HEK293 (cell line): ENCODE results near the gene KCNJ15.

Source experiments
- CTCF ChIA-PET: fragments of 350-600 bp; formaldehyde crosslinking; extraction: SDS; loops from one replicate; lab custom pipeline; 2021; ENCODE audit warnings: antibody characterized with exemption; lab: Yijun Ruan, JAX
- POLR2A ChIA-PET: fragments of 300-600 bp; formaldehyde crosslinking; extraction: SDS; loops from one replicate; lab custom pipeline; 2020; ENCODE audit warnings: antibody characterized with exemption, inconsistent platforms; lab: Yijun Ruan, JAX
- H3K27ac ChIP-seq: fragments of 200-500 bp; sonication (Bioruptor generic); 2 replicates; pipeline ENCODE4 v1.5.1; 2014; ENCODE audit warnings: low read depth, low read length, control low read depth, inconsistent platforms; ENCODE audit errors: extremely low read depth
- H3K36me3 ChIP-seq, 2 experiments: fragments of 200-500 bp in 1 of 2; sonication (Bioruptor generic) in 1 of 2; 1 replicate in 1 of 2; 2 replicates in 1 of 2; pipeline ENCODE4 v1.5.1; 2014 to 2017; ENCODE audit warnings: inconsistent platforms in 2 of 2, low read length in 2 of 2; ENCODE audit not compliant: control insufficient read depth in 2 of 2, insufficient read depth in 1 of 2
- H3K4me1 ChIP-seq: fragments of 200-500 bp; sonication (Bioruptor generic); 2 replicates; pipeline ENCODE4 v1.5.1; 2014; ENCODE audit warnings: mild to moderate bottlenecking, low read length, inconsistent platforms; ENCODE audit not compliant: control insufficient read depth, insufficient read depth
- H3K4me3 ChIP-seq: 2 replicates; pipeline ENCODE4 v1.5.1; 2011; ENCODE audit warnings: low read depth, mild to moderate bottlenecking, control low read depth, low read length, moderate library complexity
- H3K9me3 ChIP-seq: fragments of 200-500 bp; sonication (Bioruptor generic); 2 replicates; pipeline ENCODE4 v1.5.1; 2014; ENCODE audit warnings: low read depth, low read length, inconsistent platforms; ENCODE audit not compliant: control insufficient read depth, insufficient read depth
- BCL11B ChIP-seq: fragments of 450-650 bp; formaldehyde crosslinking; IDR thresholded peaks from 2 replicates; pipeline ENCODE4 v1.5.1; 2016; ENCODE audit warnings: low read depth, missing biosample characterization, missing genetic modification characterization
- GLIS2 ChIP-seq: fragments of 450-650 bp; formaldehyde crosslinking; IDR thresholded peaks from 2 replicates; pipeline ENCODE4 v1.5.1; 2016; ENCODE audit warnings: missing biosample characterization, missing genetic modification characterization
- IKZF3 ChIP-seq: fragments of 450-650 bp; IDR thresholded peaks from 2 replicates; pipeline ENCODE4 v1.5.0; 2018; ENCODE audit warnings: missing biosample characterization, mild to moderate bottlenecking, missing genetic modification characterization, moderate library complexity
- KLF16 ChIP-seq: fragments of 450-650 bp; formaldehyde crosslinking; IDR thresholded peaks from 2 replicates; pipeline ENCODE4 v1.5.1; 2017; ENCODE audit warnings: missing biosample characterization, missing genetic modification characterization
- KLF8 ChIP-seq: fragments of 450-650 bp; formaldehyde crosslinking; IDR thresholded peaks from 2 replicates; pipeline ENCODE4 v1.5.1; 2016; ENCODE audit warnings: missing biosample characterization, missing genetic modification characterization
- MYNN ChIP-seq: fragments of 450-650 bp; formaldehyde crosslinking; IDR thresholded peaks from 2 replicates; pipeline ENCODE4 v1.5.1; 2016; ENCODE audit warnings: missing biosample characterization, missing genetic modification characterization, borderline replicate concordance
- SALL2 ChIP-seq: fragments of 450-650 bp; formaldehyde crosslinking; IDR thresholded peaks from 2 replicates; pipeline ENCODE4 v1.5.0; 2017; ENCODE audit warnings: missing biosample characterization, mild to moderate bottlenecking, missing genetic modification characterization, borderline replicate concordance
- SP3 ChIP-seq: fragments of 450-650 bp; formaldehyde crosslinking; IDR thresholded peaks from 2 replicates; pipeline ENCODE4 v1.5.1; 2016; ENCODE audit warnings: missing biosample characterization, missing genetic modification characterization
- SP7 ChIP-seq: fragments of 450-650 bp; formaldehyde crosslinking; IDR thresholded peaks from 2 replicates; pipeline ENCODE4 v1.5.1; 2016; ENCODE audit warnings: missing biosample characterization, missing genetic modification characterization
- YY1 ChIP-seq: fragments of 450-650 bp; formaldehyde crosslinking; IDR thresholded peaks from 2 replicates; pipeline ENCODE4 v1.5.1; 2018; ENCODE audit warnings: missing biosample characterization, missing genetic modification characterization
- ZBTB44 ChIP-seq: fragments of 450-650 bp; IDR thresholded peaks from 2 replicates; pipeline ENCODE4 v1.5.1; 2018; ENCODE audit warnings: missing biosample characterization, mild to moderate bottlenecking, missing genetic modification characterization
- ZFHX2 ChIP-seq: fragments of 450-650 bp; formaldehyde crosslinking; conservative IDR thresholded peaks from 2 replicates; pipeline ENCODE4 v1.5.1; 2016; ENCODE audit warnings: missing biosample characterization, missing genetic modification characterization
- ZNF112 ChIP-seq: fragments of 450-650 bp; formaldehyde crosslinking; IDR thresholded peaks from 2 replicates; pipeline ENCODE4 v1.5.0; 2017; ENCODE audit warnings: missing biosample characterization, missing genetic modification characterization
- ZNF133 ChIP-seq: fragments of 450-650 bp; formaldehyde crosslinking; IDR thresholded peaks from 2 replicates; pipeline ENCODE4 v1.5.1; 2016; ENCODE audit warnings: missing biosample characterization, missing genetic modification characterization
- ZNF138 ChIP-seq: fragments of 450-650 bp; formaldehyde crosslinking; IDR thresholded peaks from 2 replicates; pipeline ENCODE4 v1.5.1; 2016; ENCODE audit warnings: missing biosample characterization, missing genetic modification characterization, borderline replicate concordance
- ZNF148 ChIP-seq: fragments of 450-650 bp; formaldehyde crosslinking; IDR thresholded peaks from 2 replicates; pipeline ENCODE4 v1.5.0; 2017; ENCODE audit warnings: missing biosample characterization, missing genetic modification characterization, borderline replicate concordance
- ZNF169 ChIP-seq: fragments of 450-650 bp; formaldehyde crosslinking; IDR thresholded peaks from 2 replicates; pipeline ENCODE4 v1.5.1; 2016; ENCODE audit warnings: missing biosample characterization, missing genetic modification characterization
- ZNF19 ChIP-seq: fragments of 450-650 bp; formaldehyde crosslinking; IDR thresholded peaks from 2 replicates; pipeline ENCODE4; 2016; ENCODE audit warnings: missing biosample characterization, missing genetic modification characterization, low read depth
- ZNF214 ChIP-seq: fragments of 450-650 bp; formaldehyde crosslinking; IDR thresholded peaks from 2 replicates; pipeline ENCODE4 v1.5.1; 2017; ENCODE audit warnings: missing biosample characterization, mild to moderate bottlenecking, missing genetic modification characterization, borderline replicate concordance
- ZNF221 ChIP-seq: fragments of 450-650 bp; formaldehyde crosslinking; IDR thresholded peaks from 2 replicates; pipeline ENCODE4 v1.5.1; 2017; ENCODE audit warnings: missing biosample characterization, missing genetic modification characterization, borderline replicate concordance
- ZNF23 ChIP-seq: fragments of 450-650 bp; formaldehyde crosslinking; IDR thresholded peaks from 2 replicates; pipeline ENCODE4 v1.5.1; 2016; ENCODE audit warnings: missing biosample characterization, missing genetic modification characterization, borderline replicate concordance
- ZNF274 ChIP-seq, 2 experiments: fragments of 200-500 bp in 1 of 2; fragments of 450-650 bp in 1 of 2; sonication (Bioruptor generic) in 1 of 2; formaldehyde crosslinking in 1 of 2; IDR thresholded peaks; 2 replicates each; pipeline versions ENCODE4 v1.5.1 to v1.6.1; 2014 to 2016; ENCODE audit warnings: borderline replicate concordance in 1 of 2, inconsistent platforms in 1 of 2, low read length in 1 of 2, missing biosample characterization in 1 of 2, missing genetic modification characterization in 1 of 2
- ZNF354C ChIP-seq: fragments of 450-650 bp; formaldehyde crosslinking; IDR thresholded peaks from 2 replicates; pipeline ENCODE4 v1.5.1; 2016; ENCODE audit warnings: missing biosample characterization, missing genetic modification characterization, low read depth, borderline replicate concordance
- ZNF398 ChIP-seq: fragments of 450-650 bp; formaldehyde crosslinking; IDR thresholded peaks from 2 replicates; pipeline ENCODE4 v1.5.1; 2017; ENCODE audit warnings: missing biosample characterization, missing genetic modification characterization
- ZNF549 ChIP-seq: fragments of 450-650 bp; IDR thresholded peaks from 2 replicates; pipeline ENCODE4 v1.5.1; 2018; ENCODE audit warnings: missing biosample characterization, missing genetic modification characterization, mild to moderate bottlenecking, inconsistent platforms, moderate library complexity
- ZNF626 ChIP-seq: fragments of 450-650 bp; sonication (Bioruptor Pico); formaldehyde crosslinking; IDR thresholded peaks from 2 replicates; pipeline ENCODE4 v1.5.1; 2018; ENCODE audit warnings: missing biosample characterization, missing genetic modification characterization, inconsistent platforms
- ZNF629 ChIP-seq: fragments of 450-650 bp; formaldehyde crosslinking; IDR thresholded peaks from 2 replicates; pipeline ENCODE4 v1.5.1; 2017; ENCODE audit warnings: missing biosample characterization, missing genetic modification characterization
- ZNF639 ChIP-seq: fragments of 450-650 bp; formaldehyde crosslinking; IDR thresholded peaks from 2 replicates; pipeline ENCODE4 v1.5.1; 2016; ENCODE audit warnings: missing biosample characterization, missing genetic modification characterization
- ZNF670 ChIP-seq: fragments of 450-650 bp; formaldehyde crosslinking; IDR thresholded peaks from 2 replicates; pipeline ENCODE4 v1.5.1; 2016; ENCODE audit warnings: missing biosample characterization, missing genetic modification characterization, low read depth
- ZNF785 ChIP-seq: fragments of 450-650 bp; formaldehyde crosslinking; IDR thresholded peaks from 2 replicates; pipeline ENCODE4 v1.5.1; 2016; ENCODE audit warnings: missing biosample characterization, missing genetic modification characterization
- ZNF843 ChIP-seq: fragments of 450-650 bp; formaldehyde crosslinking; IDR thresholded peaks from 2 replicates; pipeline ENCODE4 v1.5.1; 2016; ENCODE audit warnings: missing biosample characterization, missing genetic modification characterization

Gene KCNJ15

GRCh38 chr21:38349111-38349746 lies 92.4 kb downstream of the KCNJ15 start:
- ChIA-PET POLR2A (no interaction called here), CTCF (interaction anchor here (0.6 to 13.2 kb wide), 8 partner anchors 25 to 649 kb away, joined by 3 to 378 read pairs (median 22); no protein-coding TSS in a partner anchor)
- peaks cover 38% of the 10 kb centered on the region for H3K4me1 ChIP-seq
- no peak overlapping the region for H3K4me3 ChIP-seq
- no peaks in the 10 kb centered on the region for H3K9me3 ChIP-seq
- no peaks in the 10 kb centered on the region for H3K36me3 ChIP-seq
- peak overlapping the region; percentile 32; the same call in 1 of the 2 replicates for H3K27ac ChIP-seq
- peak; percentile 87 for TF ChIP-seq ZNF639 (tag by site-specific recombination)
- no peak for TF ChIP-seq ZNF19 (tag by site-specific recombination)
- TF ChIP-seq YY1 (tag by site-specific recombination): no peak
- no peak for TF ChIP-seq ZNF221
- TF ChIP-seq ZNF785 (tag by site-specific recombination): no peak
- no peak for TF ChIP-seq ZNF23
- TF ChIP-seq ZNF148 (tag by site-specific recombination): no peak
- TF ChIP-seq ZNF549 (tag by site-specific recombination): no peak
- no peak for TF ChIP-seq IKZF3
- TF ChIP-seq ZNF626 (tag by site-specific recombination): no peak
- TF ChIP-seq ZNF214 (tag by site-specific recombination): no peak
- no peak for TF ChIP-seq ZNF670 (tag by site-specific recombination)
- TF ChIP-seq SALL2: no peak
- TF ChIP-seq ZNF354C (tag by site-specific recombination): no peak
- no peak for TF ChIP-seq ZNF138
- no peak for TF ChIP-seq GLIS2
- no peak for TF ChIP-seq MYNN (tag by site-specific recombination)
- TF ChIP-seq ZNF629 (tag by site-specific recombination): peak; percentile 85
- TF ChIP-seq ZFHX2 (tag by site-specific recombination): no peak
- TF ChIP-seq ZNF843: no peak
- no peak for TF ChIP-seq ZNF274 (IDR thresholded peaks at IDR 0.05; ENCODE audit: low read length)
- no peak for TF ChIP-seq ZNF274 (tag by site-specific recombination; IDR thresholded peaks at IDR 0.05; ENCODE audit: borderline replicate concordance)
- 0 out of 2 replicates have a peak, but pooled peaks have one; percentile 44 for TF ChIP-seq ZBTB44 (tag by site-specific recombination)
- 0 out of 2 replicates have a peak, but pooled peaks have one; percentile 22 for TF ChIP-seq SP3 (tag by site-specific recombination)
- no peak for TF ChIP-seq ZNF112
- TF ChIP-seq KLF8: peak; percentile 93
- TF ChIP-seq BCL11B (tag by site-specific recombination): no peak
- no peak for TF ChIP-seq ZNF169 (tag by site-specific recombination)
- no peak for TF ChIP-seq KLF16 (tag by site-specific recombination)
- no peak for TF ChIP-seq ZNF398 (tag by site-specific recombination)
- TF ChIP-seq ZNF133 (tag by site-specific recombination): no peak
- TF ChIP-seq SP7 (tag by site-specific recombination): peak; percentile 91
